ENCODE measurements around the gene KCNA5.

KCNA5 gene

GRCh38 chr12:5040368-5040767, 3.3 kb upstream of the KCNA5 start:
- Histone ChIP-seq H3K4me3 (ENCODE audit: insufficient read depth in 1 of 2, low read depth in 1 of 2, low read length in 2 of 2) (no peak overlapping the region), H3K4me2 (ENCODE audit: low read length, poor library complexity, severe bottlenecking) (no peak overlapping the region), H3K4ac (ENCODE audit: low read depth in 1 of 2, low read length in 2 of 2) (no peak overlapping the region), H3K14ac (ENCODE audit: low read length in 2 of 2) (no peak overlapping the region), H3K9me3 (ENCODE audit: control insufficient read depth, low read length) (peaks cover 6% of the 10 kb centered on the region), H2BK120ac (ENCODE audit: low read depth, low read length) (no peak overlapping the region), H4K8ac (ENCODE audit: low read length) (no peak overlapping the region), H3K36me3 (ENCODE audit: control insufficient read depth in 1 of 2, insufficient read depth in 2 of 2, low read depth in 1 of 2, low read length in 2 of 2) (no peaks in the 10 kb centered on the region), H3K4me1 (ENCODE audit: control insufficient read depth, insufficient read depth, low read depth, low read length) (no peaks in the 10 kb centered on the region), H2BK15ac (ENCODE audit: low read depth, poor library complexity, severe bottlenecking) (no peak overlapping the region), H3K18ac (ENCODE audit: low read depth in 1 of 2, low read length in 2 of 2) (no peak overlapping the region), H4K91ac (ENCODE audit: low read length) (no peak overlapping the region), H2AFZ (ENCODE audit: low read depth, low read length) (no peak overlapping the region), H3K23ac (ENCODE audit: low read length in 2 of 2) (no peak overlapping the region), H2BK12ac (ENCODE audit: low read length in 2 of 2) (no peak overlapping the region), H3K27ac (ENCODE audit: low read length, poor library complexity, severe bottlenecking) (no peak overlapping the region), H2BK5ac (ENCODE audit: low read depth, low read length, poor library complexity, severe bottlenecking) (no peak overlapping the region), H2AK5ac (ENCODE audit: low read length, severe bottlenecking) (no peak overlapping the region), H3K27me3 (ENCODE audit: control insufficient read depth in 1 of 2, insufficient read depth in 1 of 2, low read length in 2 of 2) (peaks cover 31 to 85% of the 10 kb centered on the region in 2 experiments), H3K79me1 (replicated peaks; ENCODE audit: low read length, poor library complexity, severe bottlenecking) (no peaks in the 10 kb centered on the region), H3K9ac (ENCODE audit: low read length) (no peak overlapping the region)
- DNase-seq: no peak
- WGBS: 55% methylated on average over 2 of the region's 5 CpGs

- no peak overlapping the region for H2BK15ac ChIP-seq (ENCODE audit: low read depth, poor library complexity, severe bottlenecking)
- no peaks in the 10 kb centered on the region for H3K36me3 ChIP-seq (ENCODE audit: control insufficient read depth in 1 of 2, insufficient read depth in 2 of 2, low read depth in 1 of 2, low read length in 2 of 2)
- no peak overlapping the region for H3K14ac ChIP-seq (ENCODE audit: low read length in 2 of 2)
- no peak overlapping the region for H2BK120ac ChIP-seq (ENCODE audit: low read depth, low read length)
- no peak overlapping the region for H4K8ac ChIP-seq (ENCODE audit: low read length)
- H4K91ac ChIP-seq (ENCODE audit: low read length): no peak overlapping the region
- 69% methylated on average over 70 of the region's 71 CpGs for WGBS
- no peak overlapping the region for H3K4me2 ChIP-seq (ENCODE audit: low read length, poor library complexity, severe bottlenecking)
- H2BK12ac ChIP-seq (ENCODE audit: low read length in 2 of 2): no peak overlapping the region
- no peaks in the 10 kb centered on the region for H3K79me1 ChIP-seq (replicated peaks; ENCODE audit: low read length, poor library complexity, severe bottlenecking)
- peaks cover 6% of the 10 kb centered on the region for H3K9me3 ChIP-seq (ENCODE audit: control insufficient read depth, low read length)
- H3K9ac ChIP-seq (ENCODE audit: low read length): no peak overlapping the region
- H3K4me3 ChIP-seq (ENCODE audit: insufficient read depth in 1 of 2, low read depth in 1 of 2, low read length in 2 of 2): no peak overlapping the region
- H3K18ac ChIP-seq (ENCODE audit: low read depth in 1 of 2, low read length in 2 of 2): no peak overlapping the region
- peaks cover 52 to 84% of the 10 kb centered on the region in 2 experiments for H3K27me3 ChIP-seq (ENCODE audit: control insufficient read depth in 1 of 2, insufficient read depth in 1 of 2, low read length in 2 of 2)
- no peak overlapping the region for H3K27ac ChIP-seq (ENCODE audit: low read length, poor library complexity, severe bottlenecking)
- H3K23ac ChIP-seq (ENCODE audit: low read length in 2 of 2): no peak overlapping the region
- DNase-seq: no peak
- no peak overlapping the region for H2AK5ac ChIP-seq (ENCODE audit: low read length, severe bottlenecking)
- H3K4ac ChIP-seq (ENCODE audit: low read depth in 1 of 2, low read length in 2 of 2): no peak overlapping the region
- no peak overlapping the region for H2BK5ac ChIP-seq (ENCODE audit: low read depth, low read length, poor library complexity, severe bottlenecking)
- no peak overlapping the region for H2AFZ ChIP-seq (ENCODE audit: low read depth, low read length)
- H3K4me1 ChIP-seq (ENCODE audit: control insufficient read depth, insufficient read depth, low read depth, low read length): no peaks in the 10 kb centered on the region
Observed at GRCh38 chr12:5044420-5045295, 979 bp downstream of the KCNA5 start.

GRCh38 chr12:5047094-5047493, 3.4 kb downstream of the KCNA5 start:
- H3K4me3 ChIP-seq (ENCODE audit: insufficient read depth in 1 of 2, low read depth in 1 of 2, low read length in 2 of 2): no peak overlapping the region
- H3K9me3 ChIP-seq (ENCODE audit: control insufficient read depth, low read length): no peaks in the 10 kb centered on the region
- H2AFZ ChIP-seq (ENCODE audit: low read depth, low read length): no peak overlapping the region
- WGBS: 56% methylated on average over 5 of the region's 5 CpGs
- H3K9ac ChIP-seq (ENCODE audit: low read length): no peak overlapping the region
- H3K79me1 ChIP-seq (replicated peaks; ENCODE audit: low read length, poor library complexity, severe bottlenecking): no peaks in the 10 kb centered on the region
- DNase-seq: no peak
- no peak overlapping the region for H4K8ac ChIP-seq (ENCODE audit: low read length)
- no peak overlapping the region for H3K4ac ChIP-seq (ENCODE audit: low read depth in 1 of 2, low read length in 2 of 2)
- H2BK12ac ChIP-seq (ENCODE audit: low read length in 2 of 2): no peak overlapping the region
- no peak overlapping the region for H2BK5ac ChIP-seq (ENCODE audit: low read depth, low read length, poor library complexity, severe bottlenecking)
- H3K27me3 ChIP-seq (ENCODE audit: control insufficient read depth in 1 of 2, insufficient read depth in 1 of 2, low read length in 2 of 2): peaks cover 51 to 78% of the 10 kb centered on the region in 2 experiments
- H3K14ac ChIP-seq (ENCODE audit: low read length in 2 of 2): no peak overlapping the region
- no peak overlapping the region for H3K4me2 ChIP-seq (ENCODE audit: low read length, poor library complexity, severe bottlenecking)
- no peak overlapping the region for H3K27ac ChIP-seq (ENCODE audit: low read length, poor library complexity, severe bottlenecking)
- no peak overlapping the region for H4K91ac ChIP-seq (ENCODE audit: low read length)
- H2BK120ac ChIP-seq (ENCODE audit: low read depth, low read length): no peak overlapping the region
- H3K23ac ChIP-seq (ENCODE audit: low read length in 2 of 2): no peak overlapping the region
- H3K36me3 ChIP-seq (ENCODE audit: control insufficient read depth in 1 of 2, insufficient read depth in 2 of 2, low read depth in 1 of 2, low read length in 2 of 2): no peaks in the 10 kb centered on the region
- no peak overlapping the region for H2BK15ac ChIP-seq (ENCODE audit: low read depth, poor library complexity, severe bottlenecking)
- H3K4me1 ChIP-seq (ENCODE audit: control insufficient read depth, insufficient read depth, low read depth, low read length): no peaks in the 10 kb centered on the region
- no peak overlapping the region for H3K18ac ChIP-seq (ENCODE audit: low read depth in 1 of 2, low read length in 2 of 2)
- H2AK5ac ChIP-seq (ENCODE audit: low read length, severe bottlenecking): no peak overlapping the region

GRCh38 chr12:5047729-5048128, 4.0 kb downstream of the KCNA5 start:
- Histone ChIP-seq H3K27ac (ENCODE audit: low read length, poor library complexity, severe bottlenecking) (no peak overlapping the region), H3K9ac (ENCODE audit: low read length) (no peak overlapping the region), H4K91ac (ENCODE audit: low read length) (no peak overlapping the region), H2BK5ac (ENCODE audit: low read depth, low read length, poor library complexity, severe bottlenecking) (no peak overlapping the region), H3K14ac (ENCODE audit: low read length in 2 of 2) (no peak overlapping the region), H3K79me1 (replicated peaks; ENCODE audit: low read length, poor library complexity, severe bottlenecking) (no peaks in the 10 kb centered on the region), H2BK120ac (ENCODE audit: low read depth, low read length) (no peak overlapping the region), H2AK5ac (ENCODE audit: low read length, severe bottlenecking) (no peak overlapping the region), H3K27me3 (ENCODE audit: control insufficient read depth in 1 of 2, insufficient read depth in 1 of 2, low read length in 2 of 2) (peaks cover 48 to 78% of the 10 kb centered on the region in 2 experiments), H3K4ac (ENCODE audit: low read depth in 1 of 2, low read length in 2 of 2) (no peak overlapping the region), H2BK12ac (ENCODE audit: low read length in 2 of 2) (no peak overlapping the region), H2BK15ac (ENCODE audit: low read depth, poor library complexity, severe bottlenecking) (no peak overlapping the region), H3K4me3 (ENCODE audit: insufficient read depth in 1 of 2, low read depth in 1 of 2, low read length in 2 of 2) (no peak overlapping the region), H4K8ac (ENCODE audit: low read length) (no peak overlapping the region), H2AFZ (ENCODE audit: low read depth, low read length) (no peak overlapping the region), H3K23ac (ENCODE audit: low read length in 2 of 2) (no peak overlapping the region), H3K4me2 (ENCODE audit: low read length, poor library complexity, severe bottlenecking) (no peak overlapping the region), H3K18ac (ENCODE audit: low read depth in 1 of 2, low read length in 2 of 2) (no peak overlapping the region), H3K9me3 (ENCODE audit: control insufficient read depth, low read length) (no peaks in the 10 kb centered on the region), H3K4me1 (ENCODE audit: control insufficient read depth, insufficient read depth, low read depth, low read length) (no peaks in the 10 kb centered on the region), H3K36me3 (ENCODE audit: control insufficient read depth in 1 of 2, insufficient read depth in 2 of 2, low read depth in 1 of 2, low read length in 2 of 2) (no peaks in the 10 kb centered on the region)
- no peak for DNase-seq
- 72% methylated on average over 6 of the region's 6 CpGs for WGBS
